Nephron progenitor cell (in vitro differentiated cells): ENCODE data around the gene OR5C1.
"Not testable (repeated sequence)": the region's sequence is repeated elsewhere in the genome, so short reads cannot be mapped to it uniquely, and the experiment has no call there.

Experiments
- DNase-seq: peaks from one replicate; pipeline ENCODE4 v3.0.0; 2021
- H3K27ac Mint-ChIP-seq: 2 replicates; pipeline ENCODE4 v1.8.0; 2021; ENCODE audit warnings: mild to moderate bottlenecking, moderate library complexity, mixed read lengths
- H3K27me3 Mint-ChIP-seq: 2 replicates; pipeline ENCODE4 v1.8.0; 2021; ENCODE audit warnings: mild to moderate bottlenecking, low read depth, mixed read lengths; ENCODE audit not compliant: poor library complexity
- H3K36me3 Mint-ChIP-seq: 2 replicates; pipeline ENCODE4 v1.8.0; 2021; ENCODE audit warnings: low read depth, mixed read lengths
- H3K4me1 Mint-ChIP-seq: 2 replicates; pipeline ENCODE4 v1.8.0; 2021; ENCODE audit warnings: mixed read lengths
- H3K4me3 Mint-ChIP-seq: 2 replicates; pipeline ENCODE4 v1.8.0; 2021; ENCODE audit warnings: mild to moderate bottlenecking, moderate library complexity, mixed read lengths
- H3K9me3 Mint-ChIP-seq: 2 replicates; pipeline ENCODE4 v1.8.0; 2021; ENCODE audit warnings: mild to moderate bottlenecking, moderate library complexity, mixed read lengths
- CTCF ChIP-seq: fragments of 200-600 bp; sonication (generic); IDR thresholded peaks from 2 replicates; pipeline ENCODE4 v1.5.0; 2021; ENCODE audit warnings: antibody characterized with exemption

Gene OR5C1

GRCh38 chr9:122837266-122837850, 48.6 kb downstream of the OR5C1 start:
- no peak overlapping the region for H3K4me3 Mint-ChIP-seq
- H3K27me3 Mint-ChIP-seq = peaks cover 20% of the 10 kb centered on the region
- DNase-seq = no peak
- no peak overlapping the region for H3K27ac Mint-ChIP-seq
- no peaks in the 10 kb centered on the region for H3K9me3 Mint-ChIP-seq
- H3K4me1 Mint-ChIP-seq = peaks cover 9% of the 10 kb centered on the region
- H3K36me3 Mint-ChIP-seq = no peaks in the 10 kb centered on the region
- TF ChIP-seq CTCF = no peak

- H3K4me1 Mint-ChIP-seq, H3K36me3 Mint-ChIP-seq, DNase-seq, H3K27ac Mint-ChIP-seq, H3K9me3 Mint-ChIP-seq, H3K4me3 Mint-ChIP-seq: not testable (repeated sequence)
- H3K27me3 Mint-ChIP-seq = peaks cover 20% of the 10 kb centered on the region
Measured at GRCh38 chr9:122838441-122838840, 49.7 kb downstream of the OR5C1 start.
